Testis (tissue), 3 donors: ENCODE results near the gene USP15. TPM values are rescaled to one million over a fixed set of nuclear protein-coding genes. Genes with fewer than 3 reads are reported as not detected.

Experiments used
- DNase-seq: peaks from one replicate; pipeline ENCODE4 v3.0.0-alpha.2; 2019
- H3K27ac ChIP-seq, 2 donors: fragments of 200-600 bp; sonication (generic); one replicate each; pipeline ENCODE4 v1.5.1; 2019
- H3K27me3 ChIP-seq: fragments of 200-600 bp; sonication (generic); one replicate; pipeline ENCODE4 v1.5.1; 2019
- H3K36me3 ChIP-seq: fragments of 200-600 bp; sonication (generic); one replicate; pipeline ENCODE4 v1.5.1; 2017; ENCODE audit warnings: low read depth; ENCODE audit errors: missing control alignments
- H3K4me1 ChIP-seq: fragments of 200-600 bp; sonication (generic); one replicate; pipeline ENCODE4 v1.5.1; 2019
- H3K4me3 ChIP-seq, 2 donors: fragments of 200-600 bp; sonication (generic); one replicate each; pipeline ENCODE4 v1.5.1; 2017 to 2019
- H3K9me3 ChIP-seq: fragments of 200-600 bp; sonication (generic); one replicate; pipeline ENCODE4 v1.5.1; 2017
- POLR2A ChIP-seq: fragments of 450-650 bp; IDR thresholded peaks from one replicate; pipeline ENCODE4 v1.6.1; 2017; ENCODE audit warnings: antibody characterized with exemption, mild to moderate bottlenecking, moderate library complexity
- WGBS, 2 donors: methylation state at CpG; one replicate each; pipeline ENCODE4 v1.1.5; 2018; 5-methylcytosine and 5-hydroxymethylcytosine counted together
- intact Hi-C: fragments of 100-400 bp; cut with DNase I; formaldehyde crosslinking; loops from one replicate; pipeline ENCODE4 v1.15.1; 2023; ENCODE audit warnings: low total_unique reads
- polyA plus RNA-seq: library from polyadenylated mRNA; stranded (reverse); fragments of 350-450 nt; fragmentation: Illumina TruSeq; extraction: RNeasy Lipid Tissue Mini Kit (QIAGEN cat#74804); gene quantifications from one replicate; pipeline ENCODE4 v1.2.3, GENCODE V29; 2014; ENCODE audit warnings: low read depth, low replicate concordance; ENCODE audit not compliant: insufficient read depth
- total RNA-seq, 2 donors: library from RNA; depleted of rRNA; stranded (reverse); fragments of >200 nt; gene quantifications; one replicate each; pipeline ENCODE4 v1.2.3, GENCODE V29; 2016
- TF ChIP-seq, protein P1 (sequence below), 3 experiments: fragments of 450-650 bp in 2 of 3; fragments of 200-600 bp in 1 of 3; sonication (generic) in 1 of 3; IDR thresholded peaks; one replicate each; pipeline ENCODE4 v1.5.1; 2016 to 2019; ENCODE audit warnings: antibody characterized with exemption in 3 of 3, mild to moderate bottlenecking in 2 of 3, moderate library complexity in 1 of 3

Gene USP15
- total and polyA plus RNA-seq, 3 donors from 2014 or later = 66.1 to 146 (median 128) TPM

DNA sequence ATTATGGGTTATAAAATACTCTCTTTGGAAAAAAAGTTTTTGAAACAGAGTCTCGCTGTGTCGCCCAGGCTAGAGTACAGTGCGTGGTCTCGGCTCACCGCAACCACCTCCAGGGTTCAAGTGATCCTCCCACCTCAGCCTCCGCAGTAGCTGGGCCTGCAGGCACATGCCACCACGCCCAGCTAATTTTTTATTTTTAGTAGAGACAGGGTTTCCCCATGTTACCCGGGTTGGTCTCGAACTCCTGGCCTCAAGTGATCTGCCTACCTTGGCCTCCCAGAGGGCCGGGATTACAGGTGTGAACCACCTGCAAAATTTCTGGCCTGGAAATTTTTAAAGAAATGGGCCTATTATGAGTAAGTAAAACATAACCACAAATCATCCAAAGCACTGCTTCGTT lies 3.8 kb downstream of the USP15 start:
- Histone ChIP-seq H3K4me1 (peaks cover 14% of the 10 kb centered on the region), H3K4me3 (no peak overlapping the region), H3K36me3 (peaks cover 3% of the 10 kb centered on the region), H3K27me3 (no peaks in the 10 kb centered on the region), H3K9me3 (no peaks in the 10 kb centered on the region), H3K27ac (no peak overlapping the region)
- TF ChIP-seq, protein P1, sequence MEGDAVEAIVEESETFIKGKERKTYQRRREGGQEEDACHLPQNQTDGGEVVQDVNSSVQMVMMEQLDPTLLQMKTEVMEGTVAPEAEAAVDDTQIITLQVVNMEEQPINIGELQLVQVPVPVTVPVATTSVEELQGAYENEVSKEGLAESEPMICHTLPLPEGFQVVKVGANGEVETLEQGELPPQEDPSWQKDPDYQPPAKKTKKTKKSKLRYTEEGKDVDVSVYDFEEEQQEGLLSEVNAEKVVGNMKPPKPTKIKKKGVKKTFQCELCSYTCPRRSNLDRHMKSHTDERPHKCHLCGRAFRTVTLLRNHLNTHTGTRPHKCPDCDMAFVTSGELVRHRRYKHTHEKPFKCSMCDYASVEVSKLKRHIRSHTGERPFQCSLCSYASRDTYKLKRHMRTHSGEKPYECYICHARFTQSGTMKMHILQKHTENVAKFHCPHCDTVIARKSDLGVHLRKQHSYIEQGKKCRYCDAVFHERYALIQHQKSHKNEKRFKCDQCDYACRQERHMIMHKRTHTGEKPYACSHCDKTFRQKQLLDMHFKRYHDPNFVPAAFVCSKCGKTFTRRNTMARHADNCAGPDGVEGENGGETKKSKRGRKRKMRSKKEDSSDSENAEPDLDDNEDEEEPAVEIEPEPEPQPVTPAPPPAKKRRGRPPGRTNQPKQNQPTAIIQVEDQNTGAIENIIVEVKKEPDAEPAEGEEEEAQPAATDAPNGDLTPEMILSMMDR (IDR thresholded peaks at IDR 0.05) = no peak
- no peak for TF ChIP-seq POLR2A
- DNase-seq = no peak
- intact Hi-C loops = no loop called here
- 94 to 95% methylated on average over 11 of the region's 11 CpGs for whole genome bisulfite sequencing, 2 donors

DNA sequence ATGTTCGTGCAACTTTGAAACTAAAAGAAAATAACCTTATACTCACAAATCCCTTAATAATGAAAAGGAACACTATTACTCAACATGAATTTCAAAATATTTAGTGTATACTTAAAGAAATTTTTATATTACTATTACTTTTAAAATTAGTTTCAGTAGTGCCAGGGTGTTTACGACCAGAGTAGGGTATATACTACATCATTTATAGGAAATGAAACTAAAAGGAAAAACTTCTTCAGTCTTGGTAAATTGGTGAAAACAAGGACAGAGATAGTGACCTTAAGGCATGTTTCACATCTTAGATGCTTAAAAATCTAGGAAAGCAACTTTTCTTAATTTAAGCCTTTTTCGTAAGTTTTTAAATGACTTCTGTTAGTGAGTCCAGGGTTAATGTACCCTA lies 4.5 kb downstream of the USP15 start:
- Histone ChIP-seq H3K27ac (no peak overlapping the region), H3K4me3 (no peak overlapping the region), H3K4me1 (peaks cover 14% of the 10 kb centered on the region), H3K36me3 (peaks cover 3% of the 10 kb centered on the region), H3K9me3 (no peaks in the 10 kb centered on the region), H3K27me3 (no peaks in the 10 kb centered on the region)
- DNase-seq = no peak
- 74% methylated on average over 3 of the region's 3 CpGs for WGBS, 2 donors
- intact Hi-C loops = no loop called here
- TF ChIP-seq, protein P1 (IDR thresholded peaks at IDR 0.05) = no peak
- no peak for TF ChIP-seq POLR2A

DNA sequence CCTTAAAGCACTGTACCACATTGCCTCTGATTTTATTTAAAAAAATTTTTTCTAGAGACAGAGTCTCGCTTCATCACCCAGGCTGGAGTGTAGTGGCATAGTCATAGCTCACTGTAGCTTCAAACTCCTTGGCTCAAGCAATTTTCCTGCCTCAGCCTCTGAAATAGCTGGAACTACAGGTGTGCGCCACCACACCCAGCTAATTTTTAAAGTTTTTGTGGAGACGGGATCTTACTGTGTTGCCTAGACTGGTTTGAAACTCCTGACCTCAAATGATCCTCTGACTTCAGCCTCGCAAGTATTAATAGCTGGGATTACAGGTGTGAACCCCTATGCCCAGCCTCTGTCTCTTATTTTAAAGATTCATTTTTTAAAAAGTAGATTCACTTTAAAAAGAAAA lies 5.3 kb downstream of the USP15 start:
- WGBS, 2 donors = 84 to 90% methylated on average over 4 of the region's 4 CpGs
- TF ChIP-seq POLR2A = no peak
- TF ChIP-seq, protein P1 (IDR thresholded peaks at IDR 0.05) = no peak
- Histone ChIP-seq H3K27ac (no peak overlapping the region), H3K36me3 (peaks cover 3% of the 10 kb centered on the region), H3K9me3 (no peaks in the 10 kb centered on the region), H3K27me3 (no peaks in the 10 kb centered on the region), H3K4me1 (peaks cover 14% of the 10 kb centered on the region), H3K4me3 (no peak overlapping the region)
- DNase-seq = no peak
- intact Hi-C loops = no loop called here

DNA sequence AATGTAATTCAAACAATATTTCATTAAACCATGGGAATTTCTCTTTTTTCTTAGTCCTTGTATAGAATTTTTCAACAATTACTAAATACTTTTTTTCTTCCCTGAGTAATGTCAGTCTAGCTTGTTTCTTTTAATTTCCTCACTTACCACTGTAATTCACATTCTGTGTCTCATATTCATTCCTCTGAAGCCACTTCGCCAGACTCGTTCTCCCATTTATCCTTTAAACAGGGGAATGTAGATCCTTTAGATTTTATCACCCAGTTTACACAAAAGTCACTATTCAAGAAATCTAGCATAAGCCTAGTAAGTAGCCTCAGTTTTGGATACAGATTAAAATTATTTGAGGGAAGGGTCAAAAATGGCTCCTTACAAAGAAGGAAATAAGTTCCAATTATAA lies 6.8 kb downstream of the USP15 start:
- Histone ChIP-seq H3K27ac (no peak overlapping the region), H3K36me3 (peaks cover 3% of the 10 kb centered on the region), H3K27me3 (no peaks in the 10 kb centered on the region), H3K4me1 (peaks cover 14% of the 10 kb centered on the region), H3K4me3 (no peak overlapping the region), H3K9me3 (no peaks in the 10 kb centered on the region)
- TF ChIP-seq, protein P1 (IDR thresholded peaks at IDR 0.05) = no peak
- no peak for TF ChIP-seq POLR2A
- 70 to 86% methylated on average over 2 of the region's 2 CpGs for WGBS, 2 donors
- intact Hi-C loops = no loop called here
- no peak for DNase-seq

DNA sequence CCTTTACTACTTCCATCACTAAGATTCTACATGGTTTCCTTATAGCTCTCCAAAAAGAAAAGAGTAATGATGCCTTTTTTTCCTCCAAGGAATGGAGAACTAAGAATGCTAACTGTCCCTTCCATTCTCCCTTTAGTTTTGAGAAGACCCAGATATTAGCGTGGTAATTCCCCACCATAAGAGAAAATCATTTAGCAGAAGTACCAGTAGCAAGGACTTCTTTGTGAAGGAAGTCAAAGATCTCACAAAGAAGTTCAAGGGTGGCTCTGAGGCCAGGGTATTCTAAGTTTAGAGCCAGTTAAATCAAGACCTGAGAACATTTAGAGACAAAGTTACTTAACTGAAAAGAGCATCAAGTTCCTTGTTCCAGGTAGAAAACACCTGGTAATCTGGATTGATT lies 7.3 kb downstream of the USP15 start:
- DNase-seq = no peak
- no peaks in the 10 kb centered on the region for H3K9me3 ChIP-seq
- H3K36me3 ChIP-seq = peaks cover 3% of the 10 kb centered on the region
- no peak for TF ChIP-seq POLR2A
- TF ChIP-seq, protein P1 (IDR thresholded peaks at IDR 0.05) = no peak
- H3K27me3 ChIP-seq = no peaks in the 10 kb centered on the region
- intact Hi-C loops = no loop called here
- 55 to 66% methylated on average over 1 of the region's 1 CpG for WGBS, 2 donors
- H3K27ac ChIP-seq = no peak overlapping the region
- peaks cover 14% of the 10 kb centered on the region for H3K4me1 ChIP-seq
- no peak overlapping the region for H3K4me3 ChIP-seq
